ENCODE results near the gene RAB12.
"Not testable (repeated sequence)": the region's sequence is repeated elsewhere in the genome, so short reads cannot be mapped to it uniquely, and the experiment has no call there.

The RAB12 gene

GRCh38 chr18:8571399-8571798 lies 37.8 kb upstream of the RAB12 start:
- Histone ChIP-seq H3K36me3 (no peaks in the 10 kb centered on the region), H3K27me3 (ENCODE audit: insufficient read depth, low read depth, severe bottlenecking) (no peaks in the 10 kb centered on the region), H3K9me3 (ENCODE audit: severe bottlenecking) (no peaks in the 10 kb centered on the region), H3K4me3 (ENCODE audit: low read depth, low read length) (no peak overlapping the region), H3K27ac (no peak overlapping the region)
- no peak for TF ChIP-seq CTCF (IDR thresholded peaks at IDR 0.05; ENCODE audit: low read depth, low read length)
- DNase-seq: no peak

- H3K27ac ChIP-seq; H3K9me3 ChIP-seq (ENCODE audit: severe bottlenecking); DNase-seq; H3K4me3 ChIP-seq (ENCODE audit: low read depth, low read length); H3K27me3 ChIP-seq (ENCODE audit: insufficient read depth, low read depth, severe bottlenecking); H3K36me3 ChIP-seq: not testable (repeated sequence)
Measured at GRCh38 chr18:8573766-8574165, 35.5 kb upstream of the RAB12 start.

GRCh38 chr18:8584798-8585197 lies 24.4 kb upstream of the RAB12 start:
- Histone ChIP-seq H3K27ac (no peak overlapping the region), H3K9me3 (ENCODE audit: severe bottlenecking) (no peaks in the 10 kb centered on the region), H3K36me3 (no peaks in the 10 kb centered on the region), H3K27me3 (ENCODE audit: insufficient read depth, low read depth, severe bottlenecking) (no peaks in the 10 kb centered on the region), H3K4me3 (ENCODE audit: low read depth, low read length) (no peak overlapping the region)
- no peak for TF ChIP-seq CTCF (IDR thresholded peaks at IDR 0.05; ENCODE audit: low read depth, low read length)
- DNase-seq: no peak

- no peaks in the 10 kb centered on the region for H3K36me3 ChIP-seq
- no peak for TF ChIP-seq CTCF (IDR thresholded peaks at IDR 0.05; ENCODE audit: low read depth, low read length)
- H3K4me3 ChIP-seq (ENCODE audit: low read depth, low read length): no peak overlapping the region
- no peak overlapping the region for H3K27ac ChIP-seq
- H3K27me3 ChIP-seq (ENCODE audit: insufficient read depth, low read depth, severe bottlenecking): no peaks in the 10 kb centered on the region
- H3K9me3 ChIP-seq (ENCODE audit: severe bottlenecking): no peaks in the 10 kb centered on the region
- DNase-seq: no peak
Measured at GRCh38 chr18:8586941-8587340, 22.3 kb upstream of the RAB12 start.

- DNase-seq: no peak
- no peak for TF ChIP-seq CTCF (IDR thresholded peaks at IDR 0.05; ENCODE audit: low read depth, low read length)
- H3K27ac ChIP-seq: no peak overlapping the region
- no peaks in the 10 kb centered on the region for H3K9me3 ChIP-seq (ENCODE audit: severe bottlenecking)
- H3K36me3 ChIP-seq: no peaks in the 10 kb centered on the region
- H3K4me3 ChIP-seq (ENCODE audit: low read depth, low read length): no peak overlapping the region
- H3K27me3 ChIP-seq (ENCODE audit: insufficient read depth, low read depth, severe bottlenecking): no peaks in the 10 kb centered on the region
Measured at GRCh38 chr18:8595445-8595844, 13.8 kb upstream of the RAB12 start.

GRCh38 chr18:8601277-8602032 lies 7.8 kb upstream of the RAB12 start:
- H3K27ac ChIP-seq: no peak overlapping the region

More at GRCh38 chr18:8601277-8602032, 7.8 kb upstream of the RAB12 start:
- Histone ChIP-seq H3K4me3 (ENCODE audit: low read depth, low read length) (no peak overlapping the region), H3K27me3 (ENCODE audit: insufficient read depth, low read depth, severe bottlenecking) (no peaks in the 10 kb centered on the region), H3K9me3 (ENCODE audit: severe bottlenecking) (no peaks in the 10 kb centered on the region), H3K36me3 (no peaks in the 10 kb centered on the region)
- no peak for TF ChIP-seq CTCF (IDR thresholded peaks at IDR 0.05; ENCODE audit: low read depth, low read length)
- no peak for DNase-seq
